Duodenal mucosa (tissue), 2 donors: Measurements from ENCODE around the gene CMIP.
A peak's percentile ranks its signal among the peaks of the same experiment; 100 is the strongest.

Experiments used
- H3K27ac ChIP-seq: one replicate; pipeline ENCODE4 v1.7.0; 2013; ENCODE audit warnings: low read depth, low read length
- H3K27me3 ChIP-seq, 2 donors: one replicate each; pipeline ENCODE4 v1.7.0; 2013; ENCODE audit warnings: low read length in 2 of 2, control low read depth in 1 of 2; ENCODE audit not compliant: insufficient read depth in 2 of 2, control insufficient read depth in 1 of 2
- H3K36me3 ChIP-seq, 2 donors: one replicate each; pipeline ENCODE4 v1.7.0; 2013; ENCODE audit warnings: low read length in 2 of 2, control low read depth in 1 of 2; ENCODE audit not compliant: insufficient read depth in 2 of 2, control insufficient read depth in 1 of 2
- H3K4me1 ChIP-seq, 2 donors: one replicate each; pipeline ENCODE4 v1.7.0; 2013; ENCODE audit warnings: low read length in 2 of 2, control low read depth in 1 of 2; ENCODE audit not compliant: insufficient read depth in 2 of 2, control insufficient read depth in 1 of 2
- H3K4me3 ChIP-seq, 2 donors: one replicate each; pipeline ENCODE4 v1.7.0; 2013; ENCODE audit warnings: low read length in 2 of 2, low read depth in 1 of 2
- H3K9ac ChIP-seq, 2 donors: one replicate each; pipeline ENCODE4 v1.7.0; 2013; ENCODE audit warnings: low read length in 2 of 2, low read depth in 1 of 2
- H3K9me3 ChIP-seq, 2 donors: one replicate each; pipeline ENCODE4 v1.7.0; 2013; ENCODE audit warnings: low read length in 2 of 2, control low read depth in 1 of 2; ENCODE audit not compliant: control insufficient read depth in 1 of 2

CMIP gene

GRCh38 chr16:81650982-81651562 lies 206.5 kb downstream of the CMIP start:
- Histone ChIP-seq H3K9ac (peak overlapping the region in 1 of 2 donors; percentile 61), H3K4me1 (peaks cover 10 to 22% of the 10 kb centered on the region in 2 donors), H3K36me3 (peaks cover 15 to 45% of the 10 kb centered on the region in 2 donors), H3K27me3 (no peaks in the 10 kb centered on the region), H3K27ac (peak overlapping the region; percentile 54), H3K4me3 (peak overlapping the region; percentile 31 to 32), H3K9me3 (no peaks in the 10 kb centered on the region)

GRCh38 chr16:81651758-81652718 lies 207.4 kb downstream of the CMIP start:
- no peaks in the 10 kb centered on the region for H3K9me3 ChIP-seq
- H3K27ac ChIP-seq, result peak overlapping the region; percentile 37
- peak overlapping the region; percentile 32 to 53 for H3K4me3 ChIP-seq
- H3K9ac ChIP-seq, result peak overlapping the region; percentile 61 to 69
- no peaks in the 10 kb centered on the region for H3K27me3 ChIP-seq
- peaks cover 10 to 22% of the 10 kb centered on the region in 2 donors for H3K4me1 ChIP-seq
- peaks cover 17 to 48% of the 10 kb centered on the region in 2 donors for H3K36me3 ChIP-seq

- Histone ChIP-seq H3K9ac (peak overlapping the region; percentile 61 to 69), H3K4me3 (peak overlapping the region; percentile 32 to 53), H3K4me1 (peaks cover 10 to 22% of the 10 kb centered on the region in 2 donors), H3K9me3 (no peaks in the 10 kb centered on the region), H3K36me3 (peaks cover 17 to 56% of the 10 kb centered on the region in 2 donors), H3K27ac (peak overlapping the region; percentile 37), H3K27me3 (no peaks in the 10 kb centered on the region)
Observed at GRCh38 chr16:81652798-81653505, 208.3 kb downstream of the CMIP start.

- H3K27me3 ChIP-seq, result no peaks in the 10 kb centered on the region
- H3K9me3 ChIP-seq, result no peaks in the 10 kb centered on the region
- H3K36me3 ChIP-seq, result peaks cover 24 to 70% of the 10 kb centered on the region in 2 donors
- no peak overlapping the region for H3K27ac ChIP-seq
- peaks cover 3 to 19% of the 10 kb centered on the region in 2 donors for H3K4me1 ChIP-seq
- peak overlapping the region in 1 of 2 donors; percentile 25 for H3K4me3 ChIP-seq
- no peak overlapping the region for H3K9ac ChIP-seq
Observed at GRCh38 chr16:81654346-81654745, 209.7 kb downstream of the CMIP start.

- no peaks in the 10 kb centered on the region for H3K9me3 ChIP-seq
- no peaks in the 10 kb centered on the region for H3K27me3 ChIP-seq
- H3K9ac ChIP-seq, result no peak overlapping the region
- peaks cover 25 to 79% of the 10 kb centered on the region in 2 donors for H3K36me3 ChIP-seq
- no peak overlapping the region for H3K27ac ChIP-seq
- H3K4me1 ChIP-seq, result peaks cover 3 to 19% of the 10 kb centered on the region in 2 donors
- peak overlapping the region in 1 of 2 donors; percentile 16 for H3K4me3 ChIP-seq
Observed at GRCh38 chr16:81655469-81656162, 211.0 kb downstream of the CMIP start.

- Histone ChIP-seq H3K27me3 (no peaks in the 10 kb centered on the region), H3K4me1 (peaks cover 0 to 19% of the 10 kb centered on the region in 2 donors), H3K9me3 (no peaks in the 10 kb centered on the region), H3K36me3 (peaks cover 36 to 87% of the 10 kb centered on the region in 2 donors), H3K4me3 (no peak overlapping the region), H3K9ac (no peak overlapping the region), H3K27ac (no peak overlapping the region)
Observed at GRCh38 chr16:81657224-81657623, 212.6 kb downstream of the CMIP start.

- Histone ChIP-seq H3K27ac (no peak overlapping the region), H3K9ac (no peak overlapping the region), H3K9me3 (no peaks in the 10 kb centered on the region), H3K36me3 (peaks cover 33 to 86% of the 10 kb centered on the region in 2 donors), H3K4me3 (no peak overlapping the region), H3K27me3 (no peaks in the 10 kb centered on the region), H3K4me1 (peaks cover 0 to 19% of the 10 kb centered on the region in 2 donors)
Observed at GRCh38 chr16:81657781-81658180, 213.2 kb downstream of the CMIP start.

GRCh38 chr16:81658373-81658772 lies 213.8 kb downstream of the CMIP start:
- Histone ChIP-seq H3K4me3 (no peak overlapping the region), H3K27ac (no peak overlapping the region), H3K36me3 (peaks cover 32 to 81% of the 10 kb centered on the region in 2 donors), H3K27me3 (no peaks in the 10 kb centered on the region), H3K9me3 (no peaks in the 10 kb centered on the region), H3K4me1 (peaks cover 0 to 19% of the 10 kb centered on the region in 2 donors), H3K9ac (no peak overlapping the region)

GRCh38 chr16:81659249-81659648 lies 214.6 kb downstream of the CMIP start:
- H3K27me3 ChIP-seq, result no peaks in the 10 kb centered on the region
- peaks cover 36 to 81% of the 10 kb centered on the region in 2 donors for H3K36me3 ChIP-seq
- H3K9ac ChIP-seq, result no peak overlapping the region
- no peak overlapping the region for H3K4me3 ChIP-seq
- no peaks in the 10 kb centered on the region for H3K9me3 ChIP-seq
- no peak overlapping the region for H3K27ac ChIP-seq
- peaks cover 0 to 19% of the 10 kb centered on the region in 2 donors for H3K4me1 ChIP-seq
